Stimulated activated CD4-positive, alpha-beta T cell treated with anti-CD3 and anti-CD28 coated beads, Interleukin-2, amount 100 ng/mL, for 48 hours (primary cell): Measurements from ENCODE around the gene ANTKMT.
A peak's percentile ranks its signal among the peaks of the same experiment; 100 is the strongest.
"Not testable (repeated sequence)": the region's sequence is repeated elsewhere in the genome, so short reads cannot be mapped to it uniquely, and the experiment has no call there.

ENCODE experiments used
- DNase-seq, 2 donors: peaks; one replicate each; pipeline ENCODE4 v3.0.0-alpha.2; 2020

ANTKMT gene

DNA sequence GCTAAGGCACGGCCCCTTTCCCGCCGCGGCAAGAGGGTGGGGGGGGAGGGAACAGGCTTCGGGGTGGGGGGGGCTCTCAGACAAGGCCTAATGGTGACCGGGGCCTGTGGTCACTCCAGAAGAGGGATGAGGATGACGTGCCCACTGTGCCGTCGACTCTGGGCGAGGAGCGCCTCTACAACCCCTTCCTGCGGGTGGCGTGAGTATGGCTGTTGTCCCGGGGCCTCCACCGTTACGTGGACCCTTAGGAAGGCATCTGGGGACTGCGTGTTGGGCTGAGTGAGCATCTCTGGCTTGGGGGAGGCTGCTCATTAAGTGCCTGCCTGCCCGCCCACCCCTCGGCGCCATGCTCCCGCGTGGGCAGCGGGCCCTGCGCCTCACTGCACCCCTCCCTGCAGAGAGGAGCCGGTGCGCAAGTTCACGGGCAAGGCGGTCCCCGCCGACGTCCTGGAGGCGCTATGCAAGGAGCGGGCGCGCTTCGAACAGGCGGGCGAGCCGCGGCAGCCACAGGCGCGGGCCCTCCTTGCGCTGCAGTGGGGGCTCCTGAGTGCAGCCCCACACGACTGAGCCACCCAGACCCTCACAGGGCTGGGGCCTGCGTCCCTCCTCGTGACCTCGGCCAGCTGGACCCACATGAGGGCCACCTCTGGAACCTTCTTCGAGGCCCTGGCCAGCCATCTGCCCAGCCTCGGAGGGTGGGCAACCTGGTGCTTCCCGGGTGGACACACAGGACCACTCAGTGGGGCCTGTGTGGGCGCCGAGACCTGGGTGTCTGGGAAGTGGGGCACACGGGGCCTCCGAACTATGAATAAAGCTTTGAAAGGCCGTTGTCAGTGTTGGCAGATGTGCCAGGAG lies 8.2 kb downstream of the ANTKMT start:
- DNase-seq, result no peak

DNA sequence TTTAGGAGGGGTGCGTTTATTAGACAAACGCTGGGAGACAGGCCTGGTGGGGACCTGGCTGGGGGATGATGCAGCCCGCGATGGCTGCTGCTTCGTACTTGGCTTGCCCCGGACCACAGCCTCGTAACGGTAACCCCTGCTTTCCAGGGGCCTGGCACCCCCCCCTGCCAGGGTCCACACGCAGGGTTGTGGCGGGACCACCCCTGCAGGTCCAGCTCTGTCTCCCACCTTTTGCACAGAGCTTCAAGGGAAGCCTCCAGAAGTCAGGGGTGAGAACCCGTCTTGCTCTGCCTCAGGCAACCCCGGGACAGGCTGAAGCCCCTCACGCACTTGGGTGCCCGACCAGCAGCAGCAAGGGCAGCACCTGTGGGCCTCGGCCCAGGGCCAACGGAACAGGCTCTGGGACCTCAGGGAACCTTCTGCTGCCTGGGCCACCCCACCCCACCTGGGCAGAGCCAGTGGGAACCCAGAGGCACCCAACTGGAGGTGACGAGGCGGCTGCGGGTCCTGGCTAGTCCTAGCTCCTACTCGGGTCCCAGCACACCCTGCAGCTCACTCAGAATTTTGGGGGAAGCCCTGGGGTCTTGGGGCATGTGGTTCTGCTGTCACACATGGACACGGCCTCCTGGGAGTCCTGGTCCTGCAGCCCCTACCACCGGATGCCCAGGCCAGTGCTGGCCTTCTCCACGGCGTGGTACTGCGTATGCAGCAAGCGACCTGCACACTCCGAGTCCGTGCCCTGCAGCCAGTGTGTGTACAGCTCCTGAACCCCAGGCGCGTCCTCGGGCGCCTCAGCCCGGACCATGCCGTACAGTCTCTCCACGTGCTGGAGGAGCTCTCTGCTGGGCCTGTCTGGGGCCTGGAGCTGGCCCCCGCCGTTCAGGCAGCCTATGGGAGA lies 9.1 kb downstream of the ANTKMT start:
- no peak for DNase-seq

DNA sequence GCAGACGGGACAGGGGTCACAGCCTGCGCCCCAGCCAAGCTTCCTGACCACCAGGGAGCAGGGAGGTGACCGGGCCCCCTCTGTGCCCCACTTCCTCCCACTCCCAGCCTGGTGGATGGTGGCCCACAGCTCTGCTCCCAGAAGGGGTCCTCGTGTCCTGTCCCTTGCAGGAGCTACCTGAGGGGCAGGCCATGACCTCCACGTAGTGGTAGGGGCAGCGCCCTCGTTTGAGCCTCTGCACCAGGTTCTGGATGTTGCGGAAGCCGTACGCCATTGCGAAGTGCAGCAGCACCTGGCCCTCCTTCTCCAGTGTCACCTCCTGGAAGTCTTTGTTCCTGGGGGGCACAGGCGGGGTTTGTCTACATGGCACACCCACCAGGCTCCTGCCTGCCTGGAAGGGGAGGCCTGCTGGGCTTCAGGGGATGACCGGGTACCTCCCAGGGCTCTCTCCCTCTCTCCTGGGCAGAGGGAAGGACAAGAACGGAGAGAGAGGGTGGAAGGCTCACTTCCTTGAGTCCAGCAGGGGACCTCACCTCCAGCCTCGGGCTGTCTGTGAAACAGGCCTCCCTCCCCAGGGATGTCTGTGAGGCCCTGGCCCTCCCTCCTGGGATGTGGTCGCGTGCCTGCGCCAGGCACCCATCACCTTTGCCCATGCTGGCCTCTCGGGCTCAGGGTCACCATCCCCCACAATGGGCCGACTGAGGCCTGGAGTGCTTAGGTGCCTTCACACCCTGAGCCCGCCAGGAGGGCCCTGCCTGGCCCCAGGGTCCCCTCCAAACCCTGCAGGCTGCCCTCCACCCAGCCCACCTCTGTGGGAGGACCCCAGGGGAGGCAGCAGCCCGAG lies 9.9 kb downstream of the ANTKMT start:
- DNase-seq, result no peak

DNA sequence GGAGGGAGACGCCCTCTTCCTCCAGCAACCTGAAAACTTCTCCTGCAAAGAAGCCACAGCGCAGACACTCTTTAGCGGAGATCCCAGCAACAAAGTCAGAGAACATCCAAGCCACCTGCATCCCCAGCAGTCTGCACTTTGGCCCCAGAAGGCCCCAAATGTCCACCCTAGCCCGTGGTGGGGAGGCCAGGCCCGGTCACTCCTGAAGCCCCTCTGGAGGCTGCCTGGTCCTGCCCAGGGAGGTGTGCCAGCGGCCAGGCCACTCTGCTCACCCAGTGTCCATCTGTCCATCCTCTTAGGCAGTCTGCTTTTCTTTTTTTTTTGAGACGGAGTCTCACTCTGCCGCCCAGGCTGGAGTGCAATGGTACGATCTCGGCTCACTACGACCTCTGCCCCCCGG lies 11.4 kb downstream of the ANTKMT start:
- DNase-seq, result no peak

DNA sequence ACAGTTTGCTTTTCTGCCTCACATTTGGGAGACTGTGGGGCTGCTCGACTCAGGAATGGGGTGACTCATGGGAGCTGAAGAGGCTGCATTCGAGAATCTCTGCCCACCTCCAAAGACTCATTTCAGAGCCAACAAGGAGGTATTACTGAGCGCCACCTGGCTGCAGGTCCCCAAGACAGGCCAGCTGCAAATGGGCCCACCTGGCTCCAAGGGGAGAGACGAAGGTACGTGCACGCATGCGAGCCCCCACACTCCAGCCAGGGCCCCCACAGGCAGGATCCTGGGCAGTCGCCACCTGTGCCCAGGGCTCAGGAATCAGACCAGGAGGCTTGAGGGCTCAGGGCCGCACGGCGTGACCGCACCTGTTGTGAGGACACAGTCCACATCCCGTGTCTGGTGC lies 12.0 kb downstream of the ANTKMT start:
- DNase-seq, result no peak

DNA sequence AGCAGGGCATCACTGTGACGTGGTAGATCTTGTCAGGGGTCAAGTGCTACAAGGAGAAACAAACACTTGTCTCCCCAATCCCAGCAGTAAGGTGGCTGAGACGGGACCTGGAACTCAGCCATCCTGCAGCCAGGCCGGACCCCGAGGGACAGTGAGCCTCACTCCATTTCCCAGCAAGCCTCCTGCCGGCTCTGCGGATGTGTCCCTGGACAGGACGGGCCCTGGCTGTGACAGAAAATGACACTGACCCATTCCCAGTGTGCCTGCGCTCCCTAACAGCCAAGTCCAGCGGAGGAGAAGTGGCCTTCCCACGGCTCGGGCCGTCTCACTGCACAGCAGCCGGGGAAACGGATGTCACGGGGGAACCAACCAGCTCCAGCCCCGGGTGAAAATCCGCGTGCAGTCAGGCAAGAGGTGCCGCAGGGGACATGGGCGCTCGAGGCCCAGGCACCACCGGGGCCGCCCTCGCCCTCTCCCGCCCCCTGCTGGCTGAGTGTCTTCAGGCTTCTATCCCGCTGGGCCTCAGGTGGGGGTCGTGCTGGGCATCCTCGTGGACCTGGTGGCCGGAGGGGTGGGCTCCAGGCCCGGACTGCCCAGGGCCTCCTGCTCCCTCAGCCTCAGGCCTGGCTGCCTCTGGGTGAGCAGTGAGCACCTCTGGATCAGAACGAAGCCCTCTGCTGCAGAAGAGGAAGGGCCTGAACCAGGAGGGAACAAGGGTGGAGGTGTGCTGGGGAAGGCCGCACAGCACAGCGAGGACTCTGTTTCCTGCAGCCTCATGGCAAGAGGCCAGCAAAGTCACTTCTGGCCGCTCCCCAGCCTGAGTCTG lies 12.6 kb downstream of the ANTKMT start:
- DNase-seq, result peak in 1 of 2 donors; percentile 43

- no peak for DNase-seq
Observed at GRCh38 chr16:734208-734980, 13.4 kb downstream of the ANTKMT start.

DNA sequence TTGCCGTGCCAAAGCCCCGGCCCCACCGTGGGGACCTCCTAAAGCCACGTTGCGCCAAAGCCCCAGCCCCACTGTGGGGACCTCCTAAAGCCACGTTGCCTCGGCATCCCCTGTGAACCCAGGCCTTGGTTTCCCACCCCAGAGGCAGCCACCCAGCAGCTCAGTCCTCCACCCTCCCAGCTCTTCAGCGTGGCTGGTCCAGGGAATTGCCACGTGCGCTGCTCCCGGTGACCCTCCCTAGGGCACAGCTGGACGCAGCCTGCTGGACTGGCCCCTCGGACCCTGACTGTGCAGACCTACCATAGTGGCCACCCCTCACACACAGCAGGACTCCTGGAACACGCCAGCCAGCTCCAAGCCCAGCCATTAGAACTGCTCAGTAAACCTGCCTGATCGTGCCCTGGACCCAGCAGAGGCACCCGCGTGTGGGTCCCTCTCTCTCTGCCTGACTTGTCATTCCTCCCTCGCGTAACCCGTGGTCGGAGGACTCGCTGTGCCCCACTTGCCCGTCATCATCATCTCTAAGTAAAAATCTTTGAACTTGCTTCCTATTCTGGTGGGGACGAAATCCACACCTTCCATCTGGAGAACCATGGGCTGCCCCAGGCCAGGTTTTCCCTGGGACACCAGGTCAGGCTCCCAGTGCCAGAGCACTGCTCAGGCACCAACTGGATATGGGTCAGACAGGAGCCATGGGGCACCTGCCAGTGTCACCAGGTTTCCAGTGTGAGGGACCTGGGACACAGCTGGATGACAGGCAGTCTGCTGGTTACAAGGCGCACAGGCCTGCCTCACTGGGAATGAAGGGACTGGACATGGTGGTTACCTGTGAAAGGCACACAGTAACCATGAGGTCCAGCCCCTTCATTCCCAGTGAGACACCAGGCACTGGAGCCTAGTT lies 14.3 kb downstream of the ANTKMT start:
- no peak for DNase-seq

GRCh38 chr16:735982-736453 lies 15.1 kb downstream of the ANTKMT start:
- peak; percentile 41 to 50 for DNase-seq

DNA sequence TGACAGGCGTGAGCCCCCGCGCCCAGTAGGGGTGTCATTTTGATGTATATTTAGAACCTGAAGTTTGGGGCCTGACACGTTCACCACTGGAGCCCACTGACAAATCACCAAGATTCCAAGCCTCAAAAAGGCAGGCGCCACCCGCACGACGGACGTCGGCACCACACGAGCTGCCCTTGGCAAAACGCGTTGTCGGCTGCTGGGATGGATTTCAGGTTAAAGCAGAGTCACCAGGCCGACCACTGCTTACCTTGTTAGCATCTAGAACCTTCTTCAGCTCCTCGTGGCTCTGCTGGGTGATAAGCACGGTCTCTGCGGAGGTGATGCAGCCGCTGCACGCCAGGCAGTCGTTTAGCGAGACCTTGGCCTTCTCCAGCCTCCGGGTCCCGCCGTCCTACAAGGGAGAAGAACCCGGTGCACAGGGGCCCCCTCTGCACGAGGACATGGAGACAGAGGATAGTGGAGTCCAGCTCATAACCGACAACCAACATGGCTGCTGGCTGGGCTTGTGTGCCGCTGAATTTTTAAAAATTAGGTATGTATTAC lies 16.1 kb downstream of the ANTKMT start:
- DNase-seq, result no peak

DNA sequence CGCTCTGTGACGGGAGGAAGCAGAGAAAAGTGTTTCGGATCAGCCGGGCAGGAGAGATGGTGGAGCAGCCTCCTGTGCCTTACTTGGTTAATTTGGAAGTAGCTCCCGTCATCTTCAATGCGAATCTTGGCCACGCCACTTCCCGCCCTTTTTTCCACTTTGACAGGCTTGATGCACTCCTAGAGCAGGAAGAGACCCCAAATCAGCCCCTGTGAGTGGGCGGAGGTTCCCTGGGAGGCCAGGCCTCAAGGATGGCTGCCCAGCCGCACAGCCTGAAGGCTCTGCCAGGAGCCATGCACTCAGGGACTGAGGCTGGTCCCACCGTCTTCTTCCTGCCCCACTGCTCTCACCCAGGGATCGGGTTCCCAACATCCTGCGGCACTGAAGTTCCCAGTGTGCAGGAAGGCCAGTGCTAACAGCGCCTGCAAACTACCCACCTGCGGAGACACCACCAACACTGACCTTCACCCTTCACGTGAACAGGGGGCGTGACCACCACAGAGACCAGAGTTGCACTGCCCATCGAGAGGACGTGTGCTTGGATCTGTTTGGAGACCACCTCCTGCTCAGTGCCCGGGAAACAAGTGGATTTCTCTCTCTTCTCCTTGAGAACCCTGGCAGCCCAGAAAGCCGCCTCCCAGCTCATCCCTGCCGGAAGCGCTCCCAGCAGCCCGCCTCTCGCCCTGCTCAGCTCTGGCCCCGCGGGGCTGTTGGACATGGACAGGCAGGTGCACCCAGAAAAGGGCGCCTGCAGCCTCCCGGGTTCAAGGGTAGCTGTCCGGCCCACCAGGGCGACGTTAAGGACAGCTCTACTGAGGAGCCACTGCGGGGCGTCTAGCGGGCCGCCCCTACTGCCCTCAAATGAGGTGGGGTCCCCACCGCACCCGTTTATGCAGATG lies 18.9 kb downstream of the ANTKMT start:
- DNase-seq, result no peak

GRCh38 chr16:740459-740763 lies 19.5 kb downstream of the ANTKMT start:
- no peak for DNase-seq

- DNase-seq, result peak; percentile 93 to 97
Observed at GRCh38 chr16:740764-741505, 20.0 kb downstream of the ANTKMT start, which contains the start of gene CIAO3. TSS of gene CIAO3 (minus strand) at chr16:740997. CDS start at chr16:740985, 12 bp downstream.

GRCh38 chr16:741986-742629 lies 21.2 kb downstream of the ANTKMT start:
- no peak for DNase-seq

DNA sequence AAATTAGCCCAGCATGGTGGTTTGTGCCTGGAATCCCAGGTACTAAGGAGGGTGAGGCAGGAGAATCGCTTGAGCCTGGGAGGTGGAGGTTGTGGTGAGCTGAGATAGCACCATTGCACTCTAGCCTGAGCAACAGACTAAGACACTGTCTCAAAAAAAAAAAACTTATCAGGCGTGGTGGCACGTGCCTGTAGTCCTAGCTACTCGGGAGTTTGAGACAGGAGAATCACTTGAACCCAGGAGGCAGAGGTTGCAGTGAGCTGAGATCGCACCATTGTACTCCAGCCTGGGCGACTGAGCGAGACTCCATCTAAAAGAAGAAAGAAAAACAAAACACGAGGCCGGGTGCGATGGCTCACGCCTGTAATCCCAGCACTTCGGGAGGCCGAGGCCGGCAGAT lies 21.9 kb downstream of the ANTKMT start:
- DNase-seq, result not testable (repeated sequence)

DNA sequence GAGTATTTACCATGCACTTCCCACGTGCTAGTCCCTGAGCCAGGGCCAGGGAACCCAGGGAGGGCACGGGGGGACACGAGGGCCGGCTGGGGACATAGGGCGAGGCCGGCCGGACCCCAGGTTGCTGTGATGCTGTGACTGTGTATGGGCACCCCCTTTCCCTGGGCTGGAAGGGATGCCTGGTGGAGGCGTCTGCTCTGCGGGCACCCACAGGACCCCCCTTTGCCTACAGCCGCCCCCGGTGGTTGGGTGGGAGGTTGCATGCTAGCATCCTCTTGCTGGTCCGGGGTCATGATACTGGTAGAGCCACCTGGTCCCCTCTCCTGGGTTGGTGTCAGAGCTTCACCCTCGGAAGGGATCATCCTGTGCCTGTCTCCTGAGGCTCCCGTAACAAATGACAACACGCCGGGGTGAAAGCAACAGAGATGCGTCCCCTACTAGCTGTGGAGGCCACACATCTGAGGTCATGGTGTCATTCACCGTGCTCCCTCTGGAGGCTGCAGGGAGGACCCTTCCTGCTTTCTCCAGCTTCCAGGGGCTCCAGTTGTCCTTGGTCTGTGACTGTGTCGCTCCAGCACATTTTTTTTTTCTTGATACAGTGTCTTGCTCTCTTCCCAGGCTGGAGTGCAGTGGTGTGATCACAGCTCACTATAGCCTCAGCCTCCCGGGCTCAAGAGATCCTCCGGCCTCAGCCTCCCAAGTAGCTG lies 23.0 kb downstream of the ANTKMT start:
- no peak for DNase-seq

- DNase-seq, result no peak
Observed at GRCh38 chr16:745739-746138, 24.8 kb downstream of the ANTKMT start.
